ENCODE results near the gene AP1S1. TPM values are rescaled to one million over a fixed set of nuclear protein-coding genes. Genes with fewer than 3 reads are reported as not detected.

Gene AP1S1
- total and polyA plus RNA-seq, 2 of the 13 experiments (the other 11 are each of a cell fraction or from before 2014, with no cell fraction given): 57.5 to 68.1 TPM

DNA sequence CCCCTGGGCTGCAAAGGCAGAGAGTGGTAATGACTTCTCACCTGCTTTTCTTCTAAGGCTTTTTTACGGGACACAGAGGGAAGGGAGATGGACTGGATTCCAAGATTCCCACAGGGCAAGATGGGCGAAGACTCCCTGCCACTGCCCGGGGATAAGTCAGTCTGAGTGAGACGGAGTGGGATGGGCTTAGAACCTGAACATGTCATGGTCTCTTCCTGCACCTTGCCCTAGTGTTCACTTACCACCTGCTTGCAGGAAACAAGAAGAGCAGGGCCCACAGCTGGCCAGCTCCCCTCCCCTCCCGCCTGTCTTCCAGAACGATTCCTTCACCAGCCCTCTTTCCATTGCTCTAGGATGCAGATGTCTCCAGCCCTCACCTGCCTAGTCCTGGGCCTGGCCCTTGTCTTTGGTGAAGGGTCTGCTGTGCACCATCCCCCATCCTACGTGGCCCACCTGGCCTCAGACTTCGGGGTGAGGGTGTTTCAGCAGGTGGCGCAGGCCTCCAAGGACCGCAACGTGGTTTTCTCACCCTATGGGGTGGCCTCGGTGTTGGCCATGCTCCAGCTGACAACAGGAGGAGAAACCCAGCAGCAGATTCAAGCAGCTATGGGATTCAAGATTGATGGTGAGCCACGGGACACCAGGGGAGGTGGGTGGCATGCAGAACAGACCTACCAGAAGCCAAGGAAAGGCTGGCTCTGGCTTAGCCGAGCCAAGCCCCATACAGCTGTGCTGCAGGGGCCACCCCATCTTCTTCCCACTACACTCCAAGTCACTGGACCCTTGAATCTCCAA is 26.0 kb upstream of the AP1S1 start:
- in situ Hi-C loops (cut with HindIII; ENCODE audit: extremely low pct_ligation_motif_present, low pct_unique_long_range_greater_than_20kb): no loop called here
- FAIRE-seq (no peak), ATAC-seq (no peak), DNase-seq (ENCODE audit: low spot score) (no peak)
- BruUV-seq (replicated peaks): no TSS peak
- peaks cover 44% of the 10 kb centered on the region; the same call in 1 of the 2 replicates for H4K20me1 ChIP-seq (ENCODE audit: insufficient read depth, low read length)
- intact Hi-C loops (cut with micrococcal nuclease; ENCODE audit: unreplicated experiment): no loop called here
- 81% methylated on average over 11 of the region's 14 CpGs for WGBS (ENCODE audit: low lambda C conversion rate)
- no peak overlapping the region for H2AFZ ChIP-seq (ENCODE audit: low read length)
- peak overlapping the region; percentile 74 to 82 (median 76) for H3K4me3 ChIP-seq (replicated peaks in 1 of 3; ENCODE audit: insufficient read depth in 1 of 3, low read depth in 2 of 3, low read length in 3 of 3)
- peak overlapping the region; percentile 99 for H3K27ac ChIP-seq (ENCODE audit: extremely low read length, insufficient read depth, low read length)
- H3K27me3 ChIP-seq (ENCODE audit: control insufficient read depth in 1 of 2, insufficient read depth in 2 of 2, low read length in 2 of 2): no peaks in the 10 kb centered on the region; a peak in 1 of 5 replicates
- peak overlapping the region; percentile 77 for H3K9ac ChIP-seq (ENCODE audit: insufficient read depth, low read depth, low read length)
- no peaks in the 10 kb centered on the region for H3K9me3 ChIP-seq (ENCODE audit: low read length)
- H3K4me1 ChIP-seq (ENCODE audit: insufficient read depth, low read length): peaks cover 74% of the 10 kb centered on the region
- ChIA-PET POLR2A (interaction anchor here (1.2 to 3.9 kb wide), 4 partner anchors 9 to 26 kb away, joined by 4 to 56 read pairs (median 18); no protein-coding TSS in a partner anchor), CTCF (ENCODE audit: low intra/inter-chr PET ratio, low total read pairs) (no interaction called here)
- H3K4me2 ChIP-seq (ENCODE audit: low read depth, low read length): peak overlapping the region; percentile 88
- H3K36me3 ChIP-seq (replicated peaks in 1 of 2; ENCODE audit: control insufficient read depth in 1 of 2, insufficient read depth in 2 of 2, low read length in 2 of 2): peaks cover 7 to 37% of the 10 kb centered on the region in 2 experiments; a peak in 4 of 5 replicates
- peaks cover 12% of the 10 kb centered on the region for H3K79me2 ChIP-seq (ENCODE audit: insufficient read depth, low read length)
- TF ChIP-seq, protein P1, sequence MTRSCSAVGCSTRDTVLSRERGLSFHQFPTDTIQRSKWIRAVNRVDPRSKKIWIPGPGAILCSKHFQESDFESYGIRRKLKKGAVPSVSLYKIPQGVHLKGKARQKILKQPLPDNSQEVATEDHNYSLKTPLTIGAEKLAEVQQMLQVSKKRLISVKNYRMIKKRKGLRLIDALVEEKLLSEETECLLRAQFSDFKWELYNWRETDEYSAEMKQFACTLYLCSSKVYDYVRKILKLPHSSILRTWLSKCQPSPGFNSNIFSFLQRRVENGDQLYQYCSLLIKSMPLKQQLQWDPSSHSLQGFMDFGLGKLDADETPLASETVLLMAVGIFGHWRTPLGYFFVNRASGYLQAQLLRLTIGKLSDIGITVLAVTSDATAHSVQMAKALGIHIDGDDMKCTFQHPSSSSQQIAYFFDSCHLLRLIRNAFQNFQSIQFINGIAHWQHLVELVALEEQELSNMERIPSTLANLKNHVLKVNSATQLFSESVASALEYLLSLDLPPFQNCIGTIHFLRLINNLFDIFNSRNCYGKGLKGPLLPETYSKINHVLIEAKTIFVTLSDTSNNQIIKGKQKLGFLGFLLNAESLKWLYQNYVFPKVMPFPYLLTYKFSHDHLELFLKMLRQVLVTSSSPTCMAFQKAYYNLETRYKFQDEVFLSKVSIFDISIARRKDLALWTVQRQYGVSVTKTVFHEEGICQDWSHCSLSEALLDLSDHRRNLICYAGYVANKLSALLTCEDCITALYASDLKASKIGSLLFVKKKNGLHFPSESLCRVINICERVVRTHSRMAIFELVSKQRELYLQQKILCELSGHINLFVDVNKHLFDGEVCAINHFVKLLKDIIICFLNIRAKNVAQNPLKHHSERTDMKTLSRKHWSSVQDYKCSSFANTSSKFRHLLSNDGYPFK (CRISPR knock-in tag; IDR thresholded peaks at IDR 0.05; ENCODE audit: borderline replicate concordance): no peak
- TF ChIP-seq, protein P2, sequence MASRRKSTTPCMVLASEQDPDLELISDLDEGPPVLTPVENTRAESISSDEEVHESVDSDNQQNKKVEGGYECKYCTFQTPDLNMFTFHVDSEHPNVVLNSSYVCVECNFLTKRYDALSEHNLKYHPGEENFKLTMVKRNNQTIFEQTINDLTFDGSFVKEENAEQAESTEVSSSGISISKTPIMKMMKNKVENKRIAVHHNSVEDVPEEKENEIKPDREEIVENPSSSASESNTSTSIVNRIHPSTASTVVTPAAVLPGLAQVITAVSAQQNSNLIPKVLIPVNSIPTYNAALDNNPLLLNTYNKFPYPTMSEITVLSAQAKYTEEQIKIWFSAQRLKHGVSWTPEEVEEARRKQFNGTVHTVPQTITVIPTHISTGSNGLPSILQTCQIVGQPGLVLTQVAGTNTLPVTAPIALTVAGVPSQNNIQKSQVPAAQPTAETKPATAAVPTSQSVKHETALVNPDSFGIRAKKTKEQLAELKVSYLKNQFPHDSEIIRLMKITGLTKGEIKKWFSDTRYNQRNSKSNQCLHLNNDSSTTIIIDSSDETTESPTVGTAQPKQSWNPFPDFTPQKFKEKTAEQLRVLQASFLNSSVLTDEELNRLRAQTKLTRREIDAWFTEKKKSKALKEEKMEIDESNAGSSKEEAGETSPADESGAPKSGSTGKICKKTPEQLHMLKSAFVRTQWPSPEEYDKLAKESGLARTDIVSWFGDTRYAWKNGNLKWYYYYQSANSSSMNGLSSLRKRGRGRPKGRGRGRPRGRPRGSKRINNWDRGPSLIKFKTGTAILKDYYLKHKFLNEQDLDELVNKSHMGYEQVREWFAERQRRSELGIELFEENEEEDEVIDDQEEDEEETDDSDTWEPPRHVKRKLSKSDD (CRISPR knock-in tag; IDR thresholded peaks at IDR 0.05; ENCODE audit: low read depth): no peak
- no peak for TF ChIP-seq ZNF3 (CRISPR knock-in tag; IDR thresholded peaks at IDR 0.05)
- TF ChIP-seq ZNF614 (CRISPR knock-in tag; IDR thresholded peaks at IDR 0.05; ENCODE audit: borderline replicate concordance): no peak
- TF ChIP-seq KMT2B (CRISPR knock-in tag; IDR thresholded peaks at IDR 0.05): no peak
- TF ChIP-seq, protein P3, sequence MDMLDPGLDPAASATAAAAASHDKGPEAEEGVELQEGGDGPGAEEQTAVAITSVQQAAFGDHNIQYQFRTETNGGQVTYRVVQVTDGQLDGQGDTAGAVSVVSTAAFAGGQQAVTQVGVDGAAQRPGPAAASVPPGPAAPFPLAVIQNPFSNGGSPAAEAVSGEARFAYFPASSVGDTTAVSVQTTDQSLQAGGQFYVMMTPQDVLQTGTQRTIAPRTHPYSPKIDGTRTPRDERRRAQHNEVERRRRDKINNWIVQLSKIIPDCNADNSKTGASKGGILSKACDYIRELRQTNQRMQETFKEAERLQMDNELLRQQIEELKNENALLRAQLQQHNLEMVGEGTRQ (IDR thresholded peaks at IDR 0.05; ENCODE audit: low read depth, low read length): no peak
- TF ChIP-seq, protein P3 (CRISPR knock-in tag; IDR thresholded peaks at IDR 0.05; ENCODE audit: borderline replicate concordance): no peak
- TF ChIP-seq SMYD3 (CRISPR knock-in tag; IDR thresholded peaks at IDR 0.05): peak; percentile 44; the same call in 1 of the 2 replicates
- no peak for TF ChIP-seq ARHGAP35 (CRISPR knock-in tag; IDR thresholded peaks at IDR 0.05; ENCODE audit: borderline replicate concordance)
- TF ChIP-seq ZNF562 (CRISPR knock-in tag; IDR thresholded peaks at IDR 0.05; ENCODE audit: borderline replicate concordance): no peak
- TF ChIP-seq, protein P4, sequence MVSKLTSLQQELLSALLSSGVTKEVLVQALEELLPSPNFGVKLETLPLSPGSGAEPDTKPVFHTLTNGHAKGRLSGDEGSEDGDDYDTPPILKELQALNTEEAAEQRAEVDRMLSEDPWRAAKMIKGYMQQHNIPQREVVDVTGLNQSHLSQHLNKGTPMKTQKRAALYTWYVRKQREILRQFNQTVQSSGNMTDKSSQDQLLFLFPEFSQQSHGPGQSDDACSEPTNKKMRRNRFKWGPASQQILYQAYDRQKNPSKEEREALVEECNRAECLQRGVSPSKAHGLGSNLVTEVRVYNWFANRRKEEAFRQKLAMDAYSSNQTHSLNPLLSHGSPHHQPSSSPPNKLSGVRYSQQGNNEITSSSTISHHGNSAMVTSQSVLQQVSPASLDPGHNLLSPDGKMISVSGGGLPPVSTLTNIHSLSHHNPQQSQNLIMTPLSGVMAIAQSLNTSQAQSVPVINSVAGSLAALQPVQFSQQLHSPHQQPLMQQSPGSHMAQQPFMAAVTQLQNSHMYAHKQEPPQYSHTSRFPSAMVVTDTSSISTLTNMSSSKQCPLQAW (CRISPR knock-in tag; IDR thresholded peaks at IDR 0.05): peak; percentile 79
- no peak for TF ChIP-seq HOXD1 (CRISPR knock-in tag; IDR thresholded peaks at IDR 0.05)

All from HepG2 (cell line).